K562 (cell line): ENCODE results near the gene SPEF1. TPM values are rescaled to one million over a fixed set of nuclear protein-coding genes. Genes with fewer than 3 reads are reported as not detected.

Experiments used
- CREB1 ChIP-seq, 2 experiments: sonication (generic) in 1 of 2; formaldehyde crosslinking in 1 of 2; IDR thresholded peaks; 2 replicates each; pipeline versions ENCODE4 v1.6.1 to v1.8.0; 2012 to 2022; ENCODE audit warnings: inconsistent platforms in 1 of 2, mild to moderate bottlenecking in 1 of 2, missing genetic modification reagents in 1 of 2, moderate library complexity in 1 of 2
- ZC3H4 ChIP-seq: sonication (generic); formaldehyde crosslinking; IDR thresholded peaks from 2 replicates; pipeline ENCODE4 v1.9.0; 2021; ENCODE audit warnings: missing genetic modification reagents, borderline replicate concordance
- ZEB2 ChIP-seq: fragments of 450-650 bp; IDR thresholded peaks from 2 replicates; pipeline ENCODE4 v1.6.1; 2016
- polyA plus RNA-seq, 8 experiments: library from polyadenylated mRNA; depleted of rRNA in 4 of 8; stranded (reverse) in 5 of 8; unstranded in 3 of 8; fragments of >200 nt; fragmentation: Nextera tagmentation in 2 of 8; fragmentation: Illumina TruSeq in 1 of 8; extraction: Ambion mirVana in 2 of 8; extraction: Trizol in 1 of 8; gene quantifications; 2 replicates each; pipeline versions ENCODE4 v1.2.1 to v1.2.3, GENCODE V29; 2011 to 2014; ENCODE audit warnings: inconsistent platforms in 1 of 8, missing spikeins in 1 of 8
- total RNA-seq, 7 experiments: library from RNA; depleted of rRNA in 6 of 7; stranded (reverse); fragments of >200 nt in 6 of 7; fragmentation: Illumina TruSeq in 2 of 7; extraction: Trizol in 2 of 7; gene quantifications; 2 replicates each; pipeline versions ENCODE4 v1.2.1 to v1.2.3, GENCODE V29; 2011 to 2021; ENCODE audit warnings: low replicate concordance in 1 of 7
- TF ChIP-seq, protein P1 (sequence below): fragments of 450-650 bp; IDR thresholded peaks from 2 replicates; pipeline ENCODE4 v1.6.1; 2016; ENCODE audit warnings: mild to moderate bottlenecking, moderate library complexity
- TF ChIP-seq, protein P2 (sequence below): fragments of 250-450 bp; sonication (Bioruptor Pico); IDR thresholded peaks from 2 replicates; pipeline ENCODE4 v1.9.0; 2021; ENCODE audit warnings: mild to moderate bottlenecking, inconsistent platforms
- TF ChIP-seq, protein P3 (sequence below): sonication (generic); formaldehyde crosslinking; IDR thresholded peaks from 2 replicates; pipeline ENCODE4 v1.8.0; 2022; ENCODE audit warnings: missing genetic modification reagents, mild to moderate bottlenecking, moderate library complexity, borderline replicate concordance

Gene SPEF1
- total and polyA plus RNA-seq, 9 of the 15 experiments (the other 6 are each of a cell fraction or from before 2014, with no cell fraction given) = not detected

DNA sequence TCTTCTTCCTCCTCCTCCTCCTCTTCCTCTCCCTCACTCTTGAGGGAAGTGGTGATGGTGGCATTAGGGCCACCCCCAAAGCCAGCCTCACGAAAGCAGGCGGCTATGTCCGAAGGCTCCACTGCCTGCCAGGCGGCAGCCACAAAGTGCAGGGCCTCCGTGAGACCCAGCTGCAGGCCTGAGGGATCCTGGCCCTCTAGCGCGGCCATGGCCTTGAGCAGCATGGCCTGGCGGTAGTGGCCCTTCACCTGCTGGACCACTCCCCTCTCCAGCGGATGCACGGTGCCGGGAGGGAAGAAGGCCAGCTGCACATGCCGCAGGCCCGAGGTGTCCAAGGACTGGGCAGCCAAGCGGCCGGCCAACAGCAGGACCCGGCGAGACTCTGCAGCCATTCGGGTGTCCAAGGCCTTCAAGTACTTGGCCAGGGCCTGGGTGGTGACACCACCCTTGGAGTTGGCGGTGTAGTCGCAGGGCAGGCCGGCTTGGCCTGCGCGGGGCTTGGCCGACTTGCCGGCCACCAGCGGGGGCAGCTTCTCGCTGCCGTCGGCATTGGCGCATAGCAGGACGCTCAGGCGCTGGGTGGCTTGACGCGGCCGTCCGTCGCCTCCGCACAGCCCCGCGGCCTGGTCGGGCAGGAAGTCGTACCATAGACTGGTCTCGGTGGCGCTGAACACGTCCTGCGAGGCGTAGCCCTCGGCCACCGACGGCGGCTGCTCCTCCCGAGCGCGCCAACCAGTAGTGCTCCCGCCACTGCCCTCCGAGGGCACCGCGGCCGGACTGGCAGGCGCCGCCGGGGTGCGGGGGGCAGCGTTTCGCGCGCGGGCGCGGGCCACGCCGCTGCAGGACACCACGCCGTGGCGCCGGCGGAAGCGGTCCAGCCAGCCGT lies 4.2 kb upstream of the SPEF1 start (continued):
- TF ChIP-seq CREB1 (IDR thresholded peaks at IDR 0.05) (peak; percentile 49; the same call in 1 of the 2 replicates), CREB1 (CRISPR knock-in tag; IDR thresholded peaks at IDR 0.05) (peak; percentile 30; the same call in 1 of the 2 replicates), ZC3H4 (peak; percentile 61; the same call in 1 of the 2 replicates), ZEB2 (no peak)
- TF ChIP-seq, protein P1, sequence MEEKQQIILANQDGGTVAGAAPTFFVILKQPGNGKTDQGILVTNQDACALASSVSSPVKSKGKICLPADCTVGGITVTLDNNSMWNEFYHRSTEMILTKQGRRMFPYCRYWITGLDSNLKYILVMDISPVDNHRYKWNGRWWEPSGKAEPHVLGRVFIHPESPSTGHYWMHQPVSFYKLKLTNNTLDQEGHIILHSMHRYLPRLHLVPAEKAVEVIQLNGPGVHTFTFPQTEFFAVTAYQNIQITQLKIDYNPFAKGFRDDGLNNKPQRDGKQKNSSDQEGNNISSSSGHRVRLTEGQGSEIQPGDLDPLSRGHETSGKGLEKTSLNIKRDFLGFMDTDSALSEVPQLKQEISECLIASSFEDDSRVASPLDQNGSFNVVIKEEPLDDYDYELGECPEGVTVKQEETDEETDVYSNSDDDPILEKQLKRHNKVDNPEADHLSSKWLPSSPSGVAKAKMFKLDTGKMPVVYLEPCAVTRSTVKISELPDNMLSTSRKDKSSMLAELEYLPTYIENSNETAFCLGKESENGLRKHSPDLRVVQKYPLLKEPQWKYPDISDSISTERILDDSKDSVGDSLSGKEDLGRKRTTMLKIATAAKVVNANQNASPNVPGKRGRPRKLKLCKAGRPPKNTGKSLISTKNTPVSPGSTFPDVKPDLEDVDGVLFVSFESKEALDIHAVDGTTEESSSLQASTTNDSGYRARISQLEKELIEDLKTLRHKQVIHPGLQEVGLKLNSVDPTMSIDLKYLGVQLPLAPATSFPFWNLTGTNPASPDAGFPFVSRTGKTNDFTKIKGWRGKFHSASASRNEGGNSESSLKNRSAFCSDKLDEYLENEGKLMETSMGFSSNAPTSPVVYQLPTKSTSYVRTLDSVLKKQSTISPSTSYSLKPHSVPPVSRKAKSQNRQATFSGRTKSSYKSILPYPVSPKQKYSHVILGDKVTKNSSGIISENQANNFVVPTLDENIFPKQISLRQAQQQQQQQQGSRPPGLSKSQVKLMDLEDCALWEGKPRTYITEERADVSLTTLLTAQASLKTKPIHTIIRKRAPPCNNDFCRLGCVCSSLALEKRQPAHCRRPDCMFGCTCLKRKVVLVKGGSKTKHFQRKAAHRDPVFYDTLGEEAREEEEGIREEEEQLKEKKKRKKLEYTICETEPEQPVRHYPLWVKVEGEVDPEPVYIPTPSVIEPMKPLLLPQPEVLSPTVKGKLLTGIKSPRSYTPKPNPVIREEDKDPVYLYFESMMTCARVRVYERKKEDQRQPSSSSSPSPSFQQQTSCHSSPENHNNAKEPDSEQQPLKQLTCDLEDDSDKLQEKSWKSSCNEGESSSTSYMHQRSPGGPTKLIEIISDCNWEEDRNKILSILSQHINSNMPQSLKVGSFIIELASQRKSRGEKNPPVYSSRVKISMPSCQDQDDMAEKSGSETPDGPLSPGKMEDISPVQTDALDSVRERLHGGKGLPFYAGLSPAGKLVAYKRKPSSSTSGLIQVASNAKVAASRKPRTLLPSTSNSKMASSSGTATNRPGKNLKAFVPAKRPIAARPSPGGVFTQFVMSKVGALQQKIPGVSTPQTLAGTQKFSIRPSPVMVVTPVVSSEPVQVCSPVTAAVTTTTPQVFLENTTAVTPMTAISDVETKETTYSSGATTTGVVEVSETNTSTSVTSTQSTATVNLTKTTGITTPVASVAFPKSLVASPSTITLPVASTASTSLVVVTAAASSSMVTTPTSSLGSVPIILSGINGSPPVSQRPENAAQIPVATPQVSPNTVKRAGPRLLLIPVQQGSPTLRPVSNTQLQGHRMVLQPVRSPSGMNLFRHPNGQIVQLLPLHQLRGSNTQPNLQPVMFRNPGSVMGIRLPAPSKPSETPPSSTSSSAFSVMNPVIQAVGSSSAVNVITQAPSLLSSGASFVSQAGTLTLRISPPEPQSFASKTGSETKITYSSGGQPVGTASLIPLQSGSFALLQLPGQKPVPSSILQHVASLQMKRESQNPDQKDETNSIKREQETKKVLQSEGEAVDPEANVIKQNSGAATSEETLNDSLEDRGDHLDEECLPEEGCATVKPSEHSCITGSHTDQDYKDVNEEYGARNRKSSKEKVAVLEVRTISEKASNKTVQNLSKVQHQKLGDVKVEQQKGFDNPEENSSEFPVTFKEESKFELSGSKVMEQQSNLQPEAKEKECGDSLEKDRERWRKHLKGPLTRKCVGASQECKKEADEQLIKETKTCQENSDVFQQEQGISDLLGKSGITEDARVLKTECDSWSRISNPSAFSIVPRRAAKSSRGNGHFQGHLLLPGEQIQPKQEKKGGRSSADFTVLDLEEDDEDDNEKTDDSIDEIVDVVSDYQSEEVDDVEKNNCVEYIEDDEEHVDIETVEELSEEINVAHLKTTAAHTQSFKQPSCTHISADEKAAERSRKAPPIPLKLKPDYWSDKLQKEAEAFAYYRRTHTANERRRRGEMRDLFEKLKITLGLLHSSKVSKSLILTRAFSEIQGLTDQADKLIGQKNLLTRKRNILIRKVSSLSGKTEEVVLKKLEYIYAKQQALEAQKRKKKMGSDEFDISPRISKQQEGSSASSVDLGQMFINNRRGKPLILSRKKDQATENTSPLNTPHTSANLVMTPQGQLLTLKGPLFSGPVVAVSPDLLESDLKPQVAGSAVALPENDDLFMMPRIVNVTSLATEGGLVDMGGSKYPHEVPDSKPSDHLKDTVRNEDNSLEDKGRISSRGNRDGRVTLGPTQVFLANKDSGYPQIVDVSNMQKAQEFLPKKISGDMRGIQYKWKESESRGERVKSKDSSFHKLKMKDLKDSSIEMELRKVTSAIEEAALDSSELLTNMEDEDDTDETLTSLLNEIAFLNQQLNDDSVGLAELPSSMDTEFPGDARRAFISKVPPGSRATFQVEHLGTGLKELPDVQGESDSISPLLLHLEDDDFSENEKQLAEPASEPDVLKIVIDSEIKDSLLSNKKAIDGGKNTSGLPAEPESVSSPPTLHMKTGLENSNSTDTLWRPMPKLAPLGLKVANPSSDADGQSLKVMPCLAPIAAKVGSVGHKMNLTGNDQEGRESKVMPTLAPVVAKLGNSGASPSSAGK = peak; percentile 19; the same call in 1 of the 2 replicates
- TF ChIP-seq, protein P2, sequence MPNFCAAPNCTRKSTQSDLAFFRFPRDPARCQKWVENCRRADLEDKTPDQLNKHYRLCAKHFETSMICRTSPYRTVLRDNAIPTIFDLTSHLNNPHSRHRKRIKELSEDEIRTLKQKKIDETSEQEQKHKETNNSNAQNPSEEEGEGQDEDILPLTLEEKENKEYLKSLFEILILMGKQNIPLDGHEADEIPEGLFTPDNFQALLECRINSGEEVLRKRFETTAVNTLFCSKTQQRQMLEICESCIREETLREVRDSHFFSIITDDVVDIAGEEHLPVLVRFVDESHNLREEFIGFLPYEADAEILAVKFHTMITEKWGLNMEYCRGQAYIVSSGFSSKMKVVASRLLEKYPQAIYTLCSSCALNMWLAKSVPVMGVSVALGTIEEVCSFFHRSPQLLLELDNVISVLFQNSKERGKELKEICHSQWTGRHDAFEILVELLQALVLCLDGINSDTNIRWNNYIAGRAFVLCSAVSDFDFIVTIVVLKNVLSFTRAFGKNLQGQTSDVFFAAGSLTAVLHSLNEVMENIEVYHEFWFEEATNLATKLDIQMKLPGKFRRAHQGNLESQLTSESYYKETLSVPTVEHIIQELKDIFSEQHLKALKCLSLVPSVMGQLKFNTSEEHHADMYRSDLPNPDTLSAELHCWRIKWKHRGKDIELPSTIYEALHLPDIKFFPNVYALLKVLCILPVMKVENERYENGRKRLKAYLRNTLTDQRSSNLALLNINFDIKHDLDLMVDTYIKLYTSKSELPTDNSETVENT (CRISPR knock-in tag) = no peak
- TF ChIP-seq, protein P3, sequence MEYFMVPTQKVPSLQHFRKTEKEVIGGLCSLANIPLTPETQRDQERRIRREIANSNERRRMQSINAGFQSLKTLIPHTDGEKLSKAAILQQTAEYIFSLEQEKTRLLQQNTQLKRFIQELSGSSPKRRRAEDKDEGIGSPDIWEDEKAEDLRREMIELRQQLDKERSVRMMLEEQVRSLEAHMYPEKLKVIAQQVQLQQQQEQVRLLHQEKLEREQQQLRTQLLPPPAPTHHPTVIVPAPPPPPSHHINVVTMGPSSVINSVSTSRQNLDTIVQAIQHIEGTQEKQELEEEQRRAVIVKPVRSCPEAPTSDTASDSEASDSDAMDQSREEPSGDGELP (CRISPR knock-in tag) = peak; percentile 38; the same call in 1 of the 2 replicates
